Type B pancreatic cell (in vitro differentiated cells): ENCODE data around the gene CDCA7L. TPM values are rescaled to one million over a fixed set of nuclear protein-coding genes. Genes with fewer than 3 reads are reported as not detected.

Experiments used
- DNase-seq: peaks from one replicate; pipeline ENCODE4 v3.0.0; 2021; ENCODE audit warnings: mixed read lengths; ENCODE audit not compliant: unreplicated experiment; ENCODE audit errors: extremely low spot score
- H3K27ac Mint-ChIP-seq: 2 replicates; pipeline ENCODE4 v1.8.0; 2021; ENCODE audit warnings: mild to moderate bottlenecking, mixed read lengths
- H3K27me3 Mint-ChIP-seq: 2 replicates; pipeline ENCODE4 v1.8.0; 2021; ENCODE audit warnings: mixed read lengths
- H3K36me3 Mint-ChIP-seq: 2 replicates; pipeline ENCODE4 v1.8.0; 2021; ENCODE audit warnings: mixed read lengths
- H3K4me1 Mint-ChIP-seq: one replicate; pipeline ENCODE4 v1.8.0; 2021; ENCODE audit warnings: mixed read lengths; ENCODE audit not compliant: unreplicated experiment
- H3K4me3 Mint-ChIP-seq: 2 replicates; pipeline ENCODE4 v1.8.0; 2021; ENCODE audit warnings: mild to moderate bottlenecking, mixed read lengths
- H3K9me3 Mint-ChIP-seq: 2 replicates; pipeline ENCODE4 v1.8.0; 2021; ENCODE audit warnings: mixed read lengths
- total RNA-seq: library from RNA; stranded (reverse); gene quantifications from 2 replicates; pipeline ENCODE4 v1.2.1, GENCODE V29; 2021; ENCODE audit warnings: low replicate concordance
- TF ChIP-seq, protein P1 (sequence below): fragments of 200-600 bp; sonication (generic); conservative IDR thresholded peaks from 2 replicates; pipeline ENCODE4 v1.5.0; 2021; ENCODE audit warnings: antibody characterized with exemption, mild to moderate bottlenecking

CDCA7L gene
- total RNA-seq, 1 donor from 2014 or later: 37.8 TPM

DNA sequence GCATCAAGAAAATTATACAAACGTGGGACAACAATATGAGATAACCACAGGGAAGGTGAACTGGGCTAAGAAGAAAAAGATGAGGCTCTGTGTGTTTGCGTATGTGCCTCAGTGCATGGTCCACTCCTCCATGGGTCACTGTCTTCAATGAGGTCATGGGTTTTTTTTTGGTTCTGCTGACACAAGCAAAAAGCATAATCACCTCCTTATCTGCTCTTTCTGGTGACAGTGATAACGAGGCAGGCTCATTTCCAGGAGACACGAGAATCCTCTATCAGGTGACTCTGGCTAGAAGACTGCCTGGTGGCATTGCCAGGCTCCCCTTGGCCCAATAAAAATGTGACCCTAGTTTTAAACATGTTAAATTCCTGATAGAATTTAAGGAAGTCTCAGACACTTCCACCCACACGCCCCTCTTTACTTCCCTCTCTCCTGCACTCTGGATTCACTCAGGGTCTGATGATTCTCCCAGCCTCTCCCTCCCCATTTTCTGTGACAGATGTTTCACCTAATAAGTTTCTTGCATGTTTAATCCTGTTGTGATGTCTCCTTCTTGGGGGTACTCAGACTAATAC lies 35.3 kb upstream of the CDCA7L start:
- peaks cover 5% of the 10 kb centered on the region for H3K27me3 Mint-ChIP-seq
- H3K9me3 Mint-ChIP-seq: no peaks in the 10 kb centered on the region
- H3K4me3 Mint-ChIP-seq: no peak overlapping the region

GRCh38 chr7:21972397-21972784 lies 26.7 kb upstream of the CDCA7L start:
- Mint-ChIP-seq H3K4me3 (no peak overlapping the region), H3K9me3 (no peaks in the 10 kb centered on the region), H3K27ac (no peak overlapping the region), H3K4me1 (no peaks in the 10 kb centered on the region), H3K36me3 (no peaks in the 10 kb centered on the region), H3K27me3 (peaks cover 4% of the 10 kb centered on the region)
- DNase-seq: no peak
- TF ChIP-seq, protein P1, sequence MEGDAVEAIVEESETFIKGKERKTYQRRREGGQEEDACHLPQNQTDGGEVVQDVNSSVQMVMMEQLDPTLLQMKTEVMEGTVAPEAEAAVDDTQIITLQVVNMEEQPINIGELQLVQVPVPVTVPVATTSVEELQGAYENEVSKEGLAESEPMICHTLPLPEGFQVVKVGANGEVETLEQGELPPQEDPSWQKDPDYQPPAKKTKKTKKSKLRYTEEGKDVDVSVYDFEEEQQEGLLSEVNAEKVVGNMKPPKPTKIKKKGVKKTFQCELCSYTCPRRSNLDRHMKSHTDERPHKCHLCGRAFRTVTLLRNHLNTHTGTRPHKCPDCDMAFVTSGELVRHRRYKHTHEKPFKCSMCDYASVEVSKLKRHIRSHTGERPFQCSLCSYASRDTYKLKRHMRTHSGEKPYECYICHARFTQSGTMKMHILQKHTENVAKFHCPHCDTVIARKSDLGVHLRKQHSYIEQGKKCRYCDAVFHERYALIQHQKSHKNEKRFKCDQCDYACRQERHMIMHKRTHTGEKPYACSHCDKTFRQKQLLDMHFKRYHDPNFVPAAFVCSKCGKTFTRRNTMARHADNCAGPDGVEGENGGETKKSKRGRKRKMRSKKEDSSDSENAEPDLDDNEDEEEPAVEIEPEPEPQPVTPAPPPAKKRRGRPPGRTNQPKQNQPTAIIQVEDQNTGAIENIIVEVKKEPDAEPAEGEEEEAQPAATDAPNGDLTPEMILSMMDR: no peak

More for the DNA sequence above, 35.3 kb upstream of the CDCA7L start:
- Mint-ChIP-seq H3K27ac (no peak overlapping the region), H3K4me1 (no peaks in the 10 kb centered on the region), H3K36me3 (no peaks in the 10 kb centered on the region)
- TF ChIP-seq, protein P1: no peak
- no peak for DNase-seq

DNA sequence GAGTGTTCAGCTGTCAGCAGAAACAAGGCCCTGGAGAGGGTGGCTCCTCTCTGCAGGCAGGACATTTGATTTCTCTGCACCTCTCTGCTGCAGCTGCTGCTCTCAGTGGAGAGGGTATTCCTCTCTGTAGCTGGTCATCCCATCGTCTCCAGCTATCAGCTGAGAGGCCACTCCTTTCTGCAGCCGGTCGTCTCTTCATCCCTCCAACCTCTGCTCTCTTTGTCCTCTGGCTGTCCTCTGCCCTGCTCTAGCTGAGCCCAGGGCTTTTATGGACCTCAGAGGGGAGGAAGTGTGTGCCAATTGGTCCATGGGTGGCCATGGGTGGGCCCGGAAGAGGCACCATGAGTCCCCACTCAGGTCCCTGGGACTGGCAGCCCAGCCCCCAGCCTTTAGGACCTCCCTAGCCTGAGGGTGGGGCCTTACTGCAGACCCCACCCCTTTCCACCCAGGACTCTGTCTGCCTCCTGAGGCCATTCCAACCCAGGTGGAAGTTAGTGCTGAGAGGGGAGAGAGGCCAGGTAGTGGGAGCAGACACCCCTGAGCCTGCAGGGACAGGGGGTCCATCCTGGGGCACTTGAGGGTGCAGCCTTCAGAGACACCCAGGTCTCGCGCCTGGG lies 26.2 kb upstream of the CDCA7L start:
- no peak for DNase-seq

GRCh38 chr7:21969822-21970221 lies 24.1 kb upstream of the CDCA7L start:
- no peak overlapping the region for H3K4me3 Mint-ChIP-seq
- H3K27ac Mint-ChIP-seq: no peak overlapping the region
- no peaks in the 10 kb centered on the region for H3K4me1 Mint-ChIP-seq
- peaks cover 4% of the 10 kb centered on the region for H3K27me3 Mint-ChIP-seq
- H3K9me3 Mint-ChIP-seq: no peaks in the 10 kb centered on the region
- no peak for DNase-seq
- no peaks in the 10 kb centered on the region for H3K36me3 Mint-ChIP-seq
- TF ChIP-seq, protein P1: no peak

More for the DNA sequence above, 26.2 kb upstream of the CDCA7L start:
- Mint-ChIP-seq H3K4me3 (no peak overlapping the region), H3K36me3 (no peaks in the 10 kb centered on the region), H3K4me1 (no peaks in the 10 kb centered on the region), H3K27ac (no peak overlapping the region), H3K27me3 (peaks cover 4% of the 10 kb centered on the region), H3K9me3 (no peaks in the 10 kb centered on the region)
- TF ChIP-seq, protein P1: no peak

DNA sequence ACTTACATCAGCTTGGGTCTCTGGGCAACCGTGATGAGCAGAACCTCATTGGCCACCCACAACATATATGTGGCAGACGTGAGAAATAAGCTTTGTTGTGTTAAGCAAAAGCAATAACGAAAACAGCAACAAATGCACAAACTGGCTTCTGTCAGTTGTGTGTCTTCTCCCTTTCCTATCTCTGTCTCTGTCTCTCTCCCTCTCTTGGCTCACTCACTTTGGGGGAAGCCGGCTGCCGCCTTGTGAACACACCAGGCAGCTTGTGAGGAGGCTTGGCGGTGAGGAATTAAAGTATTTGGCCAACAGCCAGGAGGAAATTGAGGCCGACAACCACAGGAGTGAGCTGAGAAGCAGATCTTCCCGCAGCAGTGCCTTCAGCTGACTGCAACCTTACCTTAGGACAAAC lies 21.9 kb upstream of the CDCA7L start:
- no peaks in the 10 kb centered on the region for H3K4me1 Mint-ChIP-seq
- H3K27me3 Mint-ChIP-seq: peaks cover 4% of the 10 kb centered on the region
- no peaks in the 10 kb centered on the region for H3K9me3 Mint-ChIP-seq
- DNase-seq: no peak
- TF ChIP-seq, protein P1: no peak
- H3K4me3 Mint-ChIP-seq: no peak overlapping the region
- no peaks in the 10 kb centered on the region for H3K36me3 Mint-ChIP-seq
- H3K27ac Mint-ChIP-seq: no peak overlapping the region
